ENCODE measurements around the gene CSF1.
"Not testable (repeated sequence)": the region's sequence is repeated elsewhere in the genome, so short reads cannot be mapped to it uniquely, and the experiment has no call there.

The CSF1 gene

GRCh38 chr1:109910123-109910962 lies at the start of gene CSF1:
Gene CSF1, plus strand, starts transcription at chr1:109910849. Its CDS starts 175 bp downstream, at chr1:109911024.
- peak; percentile 88 for DNase-seq (ENCODE audit: low read depth)

GRCh38 chr1:109861616-109862015 lies 49.0 kb upstream of the CSF1 start:
- not testable (repeated sequence) for DNase-seq (ENCODE audit: low read depth)

DNA sequence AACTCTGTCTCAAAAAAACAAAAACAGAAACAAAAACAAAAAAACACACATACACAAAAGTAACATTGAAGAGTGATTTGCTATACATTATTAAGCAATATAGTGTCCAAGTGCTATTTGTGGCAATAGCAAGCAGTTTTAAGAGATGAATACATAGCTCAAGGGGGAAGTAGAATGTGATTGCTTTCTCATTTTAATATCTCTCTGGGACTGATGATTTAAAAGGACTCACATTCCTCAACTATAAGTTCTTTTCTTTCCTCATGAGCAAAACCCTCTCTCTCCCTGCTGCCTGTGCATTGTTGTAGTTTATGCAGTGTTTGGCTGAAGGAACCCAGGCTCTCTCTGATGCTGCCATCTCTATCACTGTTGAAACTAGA lies 47.0 kb upstream of the CSF1 start:
- no peak for DNase-seq (ENCODE audit: low read depth)

GRCh38 chr1:109864047-109864822 lies 46.4 kb upstream of the CSF1 start:
- DNase-seq (ENCODE audit: low read depth) = peak; percentile 35

- DNase-seq (ENCODE audit: low read depth) = peak; percentile 81
These were observed 45.6 kb upstream of the CSF1 start for GRCh38 chr1:109864930-109865612.

GRCh38 chr1:109866071-109866470 lies 44.6 kb upstream of the CSF1 start:
- no peak for DNase-seq (ENCODE audit: low read depth)

DNA sequence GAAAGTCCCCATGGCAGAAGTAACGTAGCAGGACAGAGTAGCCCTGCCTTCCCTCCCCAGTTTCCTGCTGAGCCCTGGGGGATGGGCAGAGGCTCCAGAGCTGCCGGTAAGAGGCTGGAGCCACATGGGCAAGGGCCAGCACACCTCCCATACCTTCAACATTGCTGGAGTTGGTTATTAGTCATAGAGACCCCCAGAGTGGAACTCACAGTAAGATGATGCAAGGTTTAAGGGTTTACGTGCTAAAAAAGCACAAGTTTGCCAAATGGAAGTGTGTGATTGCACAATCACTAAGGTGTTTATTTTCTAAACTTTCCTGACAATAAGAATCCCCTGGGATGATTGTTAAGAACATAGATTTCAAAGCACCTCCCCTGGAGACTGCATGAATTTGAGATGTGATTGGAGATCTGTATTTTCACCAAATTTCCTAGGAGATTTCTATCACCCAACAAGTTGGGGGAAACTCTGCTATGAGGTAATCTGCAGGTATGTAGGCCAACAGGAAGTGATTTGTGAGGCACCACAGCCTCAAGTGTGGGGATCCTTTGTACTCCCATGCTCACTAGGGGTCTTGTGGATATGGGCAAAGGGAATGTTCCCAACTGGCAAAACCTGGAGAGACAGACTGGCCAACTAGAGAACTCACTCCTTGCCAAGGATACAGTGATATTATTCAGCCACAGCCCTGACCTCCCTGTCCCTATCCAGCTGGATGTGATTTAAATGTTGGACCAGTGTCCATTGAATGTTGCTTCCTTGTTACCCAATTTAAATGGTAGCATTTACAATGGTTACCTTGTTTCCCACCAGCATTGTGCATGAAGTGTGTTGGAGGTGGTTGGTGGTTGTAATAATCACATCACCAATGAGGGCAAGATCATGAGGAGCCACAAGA lies 37.1 kb upstream of the CSF1 start:
- peak; percentile 50 for DNase-seq (ENCODE audit: low read depth)

DNA sequence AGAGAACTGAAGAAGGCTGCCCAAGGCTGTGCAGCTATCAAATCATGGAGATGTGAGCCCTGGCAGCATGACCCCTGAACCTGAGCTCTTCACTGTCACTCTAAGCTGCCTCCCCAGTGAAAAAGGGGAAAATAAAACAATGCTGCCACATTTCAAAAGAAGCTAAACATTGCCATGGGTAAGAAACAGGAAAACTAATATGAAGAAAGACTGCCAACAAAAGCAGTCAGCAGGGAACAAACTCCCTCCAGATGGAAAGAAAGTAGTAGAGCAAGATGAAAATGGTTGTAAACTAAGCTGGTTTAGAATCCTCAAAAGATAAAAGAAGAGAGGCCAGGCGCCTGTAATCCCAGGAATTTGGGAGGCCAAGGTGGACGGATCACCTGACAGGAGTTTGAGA lies 36.2 kb upstream of the CSF1 start:
- no peak for DNase-seq (ENCODE audit: low read depth)

DNA sequence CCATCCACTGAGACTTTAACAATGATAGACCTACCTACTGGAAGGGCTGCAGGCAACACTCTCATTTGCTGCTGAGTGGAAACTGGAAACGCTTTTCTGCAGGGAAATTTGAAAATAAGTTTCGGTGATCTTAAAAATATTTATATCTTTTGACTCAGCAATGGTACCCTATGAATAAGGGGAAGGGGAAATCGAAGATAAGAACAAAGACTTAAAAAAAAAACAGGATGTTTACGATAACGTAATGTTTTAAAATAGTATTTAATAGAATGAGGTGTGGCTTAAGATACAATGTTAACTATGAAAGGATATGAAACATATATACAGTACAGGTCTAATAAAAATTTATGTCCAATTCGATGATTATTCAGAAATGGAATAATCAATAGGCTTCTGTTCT lies 34.8 kb upstream of the CSF1 start:
- no peak for DNase-seq (ENCODE audit: low read depth)

- peak; percentile 85 for DNase-seq (ENCODE audit: low read depth)
These were observed 33.9 kb upstream of the CSF1 start for GRCh38 chr1:109876617-109877316.

- DNase-seq (ENCODE audit: low read depth) = peak; percentile 96
These were observed 33.3 kb upstream of the CSF1 start for GRCh38 chr1:109877317-109877771.

DNA sequence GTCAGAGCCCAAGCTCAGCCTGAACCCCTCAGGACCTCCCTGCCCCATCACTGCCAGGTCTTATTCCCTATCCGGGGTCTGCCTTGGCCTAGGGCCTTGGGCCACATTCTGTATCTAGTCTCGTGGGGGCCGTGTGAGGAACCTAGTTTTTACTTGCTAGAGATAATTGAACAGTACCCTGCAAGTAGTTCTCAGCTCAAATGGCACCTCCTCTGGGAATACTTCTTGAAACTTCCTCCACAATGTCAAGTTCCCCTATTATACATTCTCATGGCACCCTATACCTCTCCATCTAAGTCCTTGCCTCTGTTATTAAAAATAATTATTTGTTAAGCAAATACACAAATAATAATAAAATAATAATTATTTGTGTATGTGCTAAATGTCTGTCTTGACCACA lies 32.9 kb upstream of the CSF1 start:
- DNase-seq (ENCODE audit: low read depth) = no peak

DNA sequence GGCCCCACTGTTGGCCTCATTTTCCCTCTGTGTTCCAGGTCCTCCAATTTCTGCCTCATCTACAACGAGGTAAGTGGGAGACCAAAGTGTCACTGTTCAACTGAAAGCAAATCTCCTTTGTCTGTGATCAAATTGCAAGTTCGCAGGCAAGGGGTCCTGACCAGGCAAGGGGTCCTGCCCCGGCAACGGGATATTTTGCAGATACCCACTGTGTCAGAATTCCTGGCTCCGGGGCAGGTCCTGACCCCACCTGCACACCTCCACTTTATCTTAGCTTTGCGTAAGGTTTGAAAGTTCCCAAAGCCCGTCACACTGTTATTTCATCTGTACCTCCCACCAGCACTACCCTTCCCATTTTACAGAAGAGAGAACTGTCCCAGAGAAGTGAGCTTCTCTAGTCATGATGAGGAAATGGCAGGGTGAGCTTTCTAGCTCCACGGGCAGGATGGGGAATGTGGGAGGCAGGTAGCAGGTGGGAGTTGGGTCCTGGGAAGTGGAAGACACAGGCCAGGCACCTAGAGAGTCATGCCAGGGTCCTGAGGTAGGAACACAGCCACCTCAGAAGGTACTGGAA lies 32.0 kb upstream of the CSF1 start:
- no peak for DNase-seq (ENCODE audit: low read depth)

- DNase-seq (ENCODE audit: low read depth) = peak; percentile 36
These were observed 31.3 kb upstream of the CSF1 start for GRCh38 chr1:109879371-109879770.

DNA sequence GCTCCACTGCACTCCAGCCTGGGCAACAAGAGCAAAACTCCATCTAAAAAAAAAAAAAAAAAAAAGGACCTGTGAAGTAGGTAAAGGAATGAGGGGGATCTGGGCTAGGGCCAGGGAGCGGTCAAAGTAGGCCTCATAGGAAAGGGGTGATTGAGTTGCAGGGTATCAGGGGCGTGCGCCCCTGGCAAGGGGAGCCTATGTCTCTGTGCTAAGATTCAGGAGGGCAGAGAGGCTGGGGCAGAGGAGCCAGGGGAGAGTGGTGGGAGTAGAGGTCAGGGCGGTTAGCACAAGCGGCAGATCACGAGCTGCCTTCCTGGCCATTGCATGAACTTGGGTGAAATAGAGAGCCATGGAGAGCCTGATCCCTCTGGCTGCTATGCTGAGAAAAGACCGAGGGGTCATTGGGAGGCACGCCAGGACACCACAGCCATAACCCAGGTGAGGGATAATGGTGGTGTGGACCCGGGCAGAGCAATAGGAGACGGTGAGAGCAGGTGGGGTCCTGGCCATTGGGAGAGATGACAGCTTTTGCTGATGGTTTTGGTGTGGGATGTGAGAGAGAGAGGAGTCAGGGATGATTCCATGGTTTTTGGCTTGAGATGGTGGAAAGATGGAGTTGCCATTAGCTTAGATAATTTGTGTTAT lies 30.6 kb upstream of the CSF1 start:
- no peak for DNase-seq (ENCODE audit: low read depth)

DNA sequence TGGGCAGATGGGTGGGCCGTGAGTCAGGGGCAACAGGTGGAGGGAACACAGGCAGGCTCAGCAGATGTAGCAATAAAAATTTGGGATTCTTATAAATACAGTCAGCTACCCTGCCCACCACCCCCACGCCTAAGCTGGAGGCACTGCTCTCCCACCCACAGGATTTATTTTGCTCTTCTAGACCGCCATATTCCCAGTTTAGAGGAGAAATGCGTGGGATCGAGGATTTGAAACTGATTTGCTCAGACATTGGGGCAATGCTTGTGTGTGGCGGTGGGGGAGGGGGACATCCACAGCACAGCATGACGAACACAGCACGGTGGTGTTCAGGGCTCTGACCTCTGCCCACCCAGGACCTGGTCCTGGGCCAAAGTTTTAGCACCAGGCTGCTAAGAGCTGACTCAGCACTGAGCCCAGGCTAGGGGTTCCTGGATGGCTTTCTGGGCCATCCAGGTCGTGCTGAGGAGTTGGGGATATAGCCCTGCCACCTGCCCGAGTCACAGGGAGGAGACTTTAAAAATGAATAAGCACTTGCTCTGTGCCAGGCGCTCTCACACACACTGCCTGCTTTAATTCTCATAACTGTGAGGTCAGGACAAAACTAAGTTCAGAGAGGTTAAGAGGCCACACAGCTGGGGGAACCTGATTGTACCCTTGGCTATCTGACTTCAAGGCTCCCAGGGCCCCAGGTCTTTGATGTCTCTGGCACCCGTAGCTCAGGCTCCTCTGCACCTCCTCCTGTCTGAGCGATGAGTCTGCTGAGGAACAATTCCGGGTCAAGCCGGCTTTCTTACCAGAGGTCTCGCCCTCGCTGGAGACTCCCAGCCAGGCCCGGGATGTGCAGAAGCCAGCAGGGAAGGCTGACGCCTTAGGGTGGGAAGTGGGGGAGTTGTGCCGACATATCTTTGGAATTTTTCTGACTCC lies 29.4 kb upstream of the CSF1 start:
- DNase-seq (ENCODE audit: low read depth) = peak; percentile 67

- DNase-seq (ENCODE audit: low read depth) = no peak
These were observed 28.8 kb upstream of the CSF1 start for GRCh38 chr1:109881906-109882287.

DNA sequence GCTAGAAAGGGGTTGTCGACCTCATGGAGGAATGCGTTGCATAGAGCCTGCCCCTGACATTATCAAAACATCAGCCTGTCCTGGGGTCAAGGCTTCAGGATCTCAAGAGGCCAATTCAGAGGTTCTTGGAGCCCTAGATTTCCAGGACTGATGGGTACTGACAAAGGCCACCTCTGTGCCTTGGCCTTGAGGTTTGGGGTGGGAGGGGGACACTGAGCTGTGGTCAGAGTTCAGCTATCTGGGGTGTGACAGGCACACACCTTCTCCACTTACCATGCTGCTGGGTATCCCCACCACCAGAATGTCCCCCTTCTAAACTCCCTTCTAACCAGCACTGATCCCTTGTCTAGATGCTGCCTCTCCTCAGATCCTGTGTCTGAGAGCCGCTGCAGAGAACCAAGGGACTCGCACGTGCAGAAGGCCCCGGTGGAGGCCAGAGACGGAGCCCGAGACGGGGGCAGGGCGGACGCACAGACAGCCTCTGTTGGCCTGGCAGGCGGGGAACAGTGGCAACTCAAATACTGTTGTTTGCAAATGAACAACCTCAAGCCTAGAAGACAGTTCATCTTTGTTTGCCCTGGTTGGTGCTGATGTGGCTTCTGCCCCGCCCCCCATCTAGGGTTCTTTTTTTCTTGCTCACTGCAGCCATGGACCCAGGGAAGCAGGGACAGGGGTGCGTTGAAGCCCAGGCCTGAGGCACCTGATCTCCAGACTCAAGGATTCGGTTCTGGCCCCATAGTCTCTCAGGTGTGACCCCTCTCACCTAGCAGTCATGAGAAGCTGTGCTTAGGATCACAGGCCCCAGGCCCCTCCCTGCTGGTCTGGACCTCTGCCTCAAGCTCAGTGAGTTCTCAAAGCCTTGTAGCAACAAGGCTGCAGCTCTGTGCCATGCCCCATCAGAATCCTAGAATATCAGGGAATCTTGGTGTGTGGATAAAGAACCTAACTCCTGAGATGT lies 28.1 kb upstream of the CSF1 start:
- no peak for DNase-seq (ENCODE audit: low read depth)
